Measurements from ENCODE around the gene SEC24C.

- TF ChIP-seq, protein P1, sequence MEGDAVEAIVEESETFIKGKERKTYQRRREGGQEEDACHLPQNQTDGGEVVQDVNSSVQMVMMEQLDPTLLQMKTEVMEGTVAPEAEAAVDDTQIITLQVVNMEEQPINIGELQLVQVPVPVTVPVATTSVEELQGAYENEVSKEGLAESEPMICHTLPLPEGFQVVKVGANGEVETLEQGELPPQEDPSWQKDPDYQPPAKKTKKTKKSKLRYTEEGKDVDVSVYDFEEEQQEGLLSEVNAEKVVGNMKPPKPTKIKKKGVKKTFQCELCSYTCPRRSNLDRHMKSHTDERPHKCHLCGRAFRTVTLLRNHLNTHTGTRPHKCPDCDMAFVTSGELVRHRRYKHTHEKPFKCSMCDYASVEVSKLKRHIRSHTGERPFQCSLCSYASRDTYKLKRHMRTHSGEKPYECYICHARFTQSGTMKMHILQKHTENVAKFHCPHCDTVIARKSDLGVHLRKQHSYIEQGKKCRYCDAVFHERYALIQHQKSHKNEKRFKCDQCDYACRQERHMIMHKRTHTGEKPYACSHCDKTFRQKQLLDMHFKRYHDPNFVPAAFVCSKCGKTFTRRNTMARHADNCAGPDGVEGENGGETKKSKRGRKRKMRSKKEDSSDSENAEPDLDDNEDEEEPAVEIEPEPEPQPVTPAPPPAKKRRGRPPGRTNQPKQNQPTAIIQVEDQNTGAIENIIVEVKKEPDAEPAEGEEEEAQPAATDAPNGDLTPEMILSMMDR (conservative IDR thresholded peaks at IDR 0.05 in 1 of 2, IDR thresholded peaks at IDR 0.05 in 1 of 2; ENCODE audit: extremely low read depth in 1 of 2, insufficient read depth in 1 of 2, low read depth in 1 of 2, low read length in 2 of 2) = no peak
- no peak for TF ChIP-seq EZH2 (IDR thresholded peaks at IDR 0.05; ENCODE audit: borderline replicate concordance, low read length)
Measured at GRCh38 chr10:73786512-73786885, 42.3 kb downstream of the SEC24C start.

All from mammary epithelial cell (primary cell).